HUDEP-2 (cell line): Measurements from ENCODE around the gene ACSS2.
"Not testable (repeated sequence)": the region's sequence is repeated elsewhere in the genome, so short reads cannot be mapped to it uniquely, and the experiment has no call there.

Experiments
- DNase-seq, 76 experiments: peaks; one replicate each; lab custom pipeline; 2025; ENCODE audit not compliant: unreplicated experiment in 76 of 76; lab: John Stamatoyannopoulos, UW

ACSS2 gene

GRCh38 chr20:34872622-34873224 lies 3.7 kb upstream of the ACSS2 start, which contains the start of gene GGT7:
GGT7 (minus strand) TSS chr20:34872856; CDS start chr20:34872815, 41 bp downstream.
- peak in 70 of 76 experiments; percentile 9 to 81 (median 60) for DNase-seq

- no peak for DNase-seq
Measured at GRCh38 chr20:34873583-34874093, 2.8 kb upstream of the ACSS2 start.

GRCh38 chr20:34874094-34874654 lies 2.2 kb upstream of the ACSS2 start:
- DNase-seq, result peak in 67 of 76 experiments; percentile 11 to 84 (median 58)

- peak in 45 of 76 experiments; percentile 49 to 100 (median 96) for DNase-seq
Measured at GRCh38 chr20:34875642-34876405, 588 bp upstream of the ACSS2 start.

- no peak for DNase-seq
Measured at GRCh38 chr20:34880215-34880850, 3.9 kb downstream of the ACSS2 start.

- not testable (repeated sequence) for DNase-seq
Measured at GRCh38 chr20:34880971-34881370, 4.6 kb downstream of the ACSS2 start.

GRCh38 chr20:34881689-34882088 lies 5.3 kb downstream of the ACSS2 start:
- no peak for DNase-seq

GRCh38 chr20:34883087-34883688 lies 6.8 kb downstream of the ACSS2 start:
- no peak for DNase-seq

- no peak for DNase-seq
Measured at GRCh38 chr20:34883809-34884208, 7.4 kb downstream of the ACSS2 start.

- DNase-seq, result no peak
Measured at GRCh38 chr20:34884260-34884659, 7.8 kb downstream of the ACSS2 start.

GRCh38 chr20:34886122-34886521 lies 9.7 kb downstream of the ACSS2 start:
- DNase-seq, result no peak

- DNase-seq, result no peak
Measured at GRCh38 chr20:34887023-34887422, 10.6 kb downstream of the ACSS2 start.

- peak in 34 of 76 experiments; percentile 5 to 73 (median 34) for DNase-seq
Measured at GRCh38 chr20:34888468-34888867, 12.1 kb downstream of the ACSS2 start.

GRCh38 chr20:34891166-34892062 lies 15.0 kb downstream of the ACSS2 start:
- DNase-seq, result peak in 2 of 76 experiments; percentile 9 to 26

GRCh38 chr20:34892671-34893070 lies 16.3 kb downstream of the ACSS2 start:
- no peak for DNase-seq

- DNase-seq, result no peak
Measured at GRCh38 chr20:34894723-34895122, 18.3 kb downstream of the ACSS2 start.

- DNase-seq, result no peak
Measured at GRCh38 chr20:34895465-34895864, 19.1 kb downstream of the ACSS2 start.

- no peak for DNase-seq
Measured at GRCh38 chr20:34896086-34896621, 19.7 kb downstream of the ACSS2 start.

- not testable (repeated sequence) for DNase-seq
Measured at GRCh38 chr20:34898129-34898528, 21.7 kb downstream of the ACSS2 start.
